ENCODE results near the gene SPAG4. TPM values are rescaled to one million over a fixed set of nuclear protein-coding genes. Genes with fewer than 3 reads are reported as not detected.

SPAG4 gene
- total RNA-seq, 6 donors from 2014 or later: 2.7 to 48.2 (median 4.8) TPM

- no peak for TF ChIP-seq EP300 (IDR thresholded peaks at IDR 0.05)
- no peak for TF ChIP-seq POLR2AphosphoS5 (IDR thresholded peaks at IDR 0.05)
- no peak for TF ChIP-seq CTCF (IDR thresholded peaks at IDR 0.05)
- no peak for TF ChIP-seq POLR2A (IDR thresholded peaks at IDR 0.05)
- Histone ChIP-seq H3K27ac (no peak overlapping the region), H3K36me3 (no peaks in the 10 kb centered on the region), H3K4me3 (no peak overlapping the region), H3K4me1 (no peaks in the 10 kb centered on the region), H3K27me3 (no peaks in the 10 kb centered on the region), H3K9me3 (no peaks in the 10 kb centered on the region)
- 66 to 89% methylated on average over 8 to 12 of the region's 12 CpGs for WGBS, 2 donors
- ATAC-seq (ENCODE audit: low FRiP score in 2 of 2): no peak
- DNase-seq: peak in 1 of 2 donors; percentile 40
Measured at GRCh38 chr20:35582741-35583404, 32.8 kb upstream of the SPAG4 start.

- Histone ChIP-seq H3K4me3 (no peak overlapping the region), H3K27ac (no peak overlapping the region), H3K4me1 (no peaks in the 10 kb centered on the region), H3K27me3 (no peaks in the 10 kb centered on the region), H3K36me3 (no peaks in the 10 kb centered on the region), H3K9me3 (no peaks in the 10 kb centered on the region)
- ATAC-seq (ENCODE audit: low FRiP score in 2 of 2) (peak; percentile 37 to 47), DNase-seq (peak in 1 of 2 donors; percentile 60)
- 92 to 93% methylated on average over 15 to 18 of the region's 18 CpGs for WGBS, 2 donors
- TF ChIP-seq CTCF (IDR thresholded peaks at IDR 0.05): no peak
- no peak for TF ChIP-seq POLR2AphosphoS5 (IDR thresholded peaks at IDR 0.05)
- no peak for TF ChIP-seq POLR2A (IDR thresholded peaks at IDR 0.05)
- TF ChIP-seq EP300 (IDR thresholded peaks at IDR 0.05): no peak
Measured at GRCh38 chr20:35583636-35584560, 31.7 kb upstream of the SPAG4 start.

- ATAC-seq (ENCODE audit: low FRiP score in 2 of 2) (no peak), DNase-seq (no peak)
- H3K4me1 ChIP-seq: no peaks in the 10 kb centered on the region
- H3K36me3 ChIP-seq: no peaks in the 10 kb centered on the region
- H3K27ac ChIP-seq: no peak overlapping the region
- no peaks in the 10 kb centered on the region for H3K27me3 ChIP-seq
- TF ChIP-seq POLR2AphosphoS5 (IDR thresholded peaks at IDR 0.05): no peak
- TF ChIP-seq POLR2A (IDR thresholded peaks at IDR 0.05): no peak
- TF ChIP-seq EP300 (IDR thresholded peaks at IDR 0.05): no peak
- TF ChIP-seq CTCF (IDR thresholded peaks at IDR 0.05): no peak
- no peaks in the 10 kb centered on the region for H3K9me3 ChIP-seq
- H3K4me3 ChIP-seq: no peak overlapping the region
- WGBS, 2 donors: 92 to 94% methylated on average over 6 of the region's 6 CpGs
Measured at GRCh38 chr20:35586751-35587425, 28.7 kb upstream of the SPAG4 start.

- Histone ChIP-seq H3K9me3 (no peaks in the 10 kb centered on the region), H3K27ac (no peak overlapping the region), H3K27me3 (no peaks in the 10 kb centered on the region), H3K36me3 (no peaks in the 10 kb centered on the region), H3K4me1 (no peaks in the 10 kb centered on the region), H3K4me3 (no peak overlapping the region)
- DNase-seq (no peak), ATAC-seq (ENCODE audit: low FRiP score in 2 of 2) (no peak)
- WGBS, 2 donors: 57 to 58% methylated on average over 2 of the region's 2 CpGs
- TF ChIP-seq POLR2AphosphoS5 (IDR thresholded peaks at IDR 0.05) (no peak), EP300 (IDR thresholded peaks at IDR 0.05) (no peak), CTCF (IDR thresholded peaks at IDR 0.05) (no peak), POLR2A (IDR thresholded peaks at IDR 0.05) (no peak)
Measured at GRCh38 chr20:35587436-35587835, 28.2 kb upstream of the SPAG4 start.
